ENCODE results near the gene PRKAR2A. TPM values are rescaled to one million over a fixed set of nuclear protein-coding genes. Genes with fewer than 3 reads are reported as not detected.
"Not testable (repeated sequence)": the region's sequence is repeated elsewhere in the genome, so short reads cannot be mapped to it uniquely, and the experiment has no call there.

The PRKAR2A gene
- total RNA-seq, 1 experiment from 2014 or later: 7.8 TPM

DNA sequence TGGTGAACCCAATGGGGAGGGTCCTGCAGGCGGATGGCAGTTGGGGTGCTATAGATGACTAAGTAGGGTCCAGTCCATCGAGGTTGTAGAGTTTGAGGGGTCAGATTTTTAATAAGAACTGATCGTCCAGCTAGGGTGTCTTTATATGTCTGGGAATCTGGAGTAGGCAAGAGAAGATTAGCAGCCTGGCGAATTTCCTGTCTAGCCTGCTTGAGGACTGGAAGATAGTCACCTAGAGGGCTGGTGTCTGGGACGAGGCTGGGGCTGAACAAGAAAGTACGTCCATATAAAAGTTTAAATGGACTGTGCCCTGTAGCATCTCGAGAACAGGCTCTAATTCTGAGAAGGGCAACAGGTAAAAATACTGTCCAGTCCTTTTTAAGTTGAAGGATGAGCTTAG, 123.9 kb downstream of the PRKAR2A start:
- H3K9me3 ChIP-seq: no peaks in the 10 kb centered on the region
- H3K4me3 ChIP-seq: no peak overlapping the region
- H3K27me3 ChIP-seq: no peaks in the 10 kb centered on the region
- no peaks in the 10 kb centered on the region for H3K36me3 ChIP-seq
- no peak for DNase-seq

DNA sequence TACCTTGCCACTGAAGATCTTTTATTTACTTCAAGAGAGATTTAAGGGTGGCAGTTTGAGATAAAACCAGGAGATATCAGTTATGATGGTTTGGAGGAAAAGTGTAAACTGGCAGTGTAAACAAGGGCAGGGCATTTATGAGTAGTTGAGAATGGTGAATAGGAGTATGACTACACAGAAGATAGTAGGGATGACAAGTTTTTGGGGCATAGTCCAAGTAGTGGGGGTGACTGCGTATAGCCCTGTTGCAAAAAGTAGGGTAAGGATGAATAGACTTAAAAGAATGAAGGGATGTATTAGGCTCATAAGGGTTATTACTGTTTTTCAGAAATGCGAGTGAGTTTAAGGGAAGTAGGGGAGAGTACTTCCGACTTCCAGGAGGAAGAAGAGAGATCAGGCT, 124.4 kb downstream of the PRKAR2A start:
- H3K36me3 ChIP-seq, H3K27me3 ChIP-seq, H3K4me3 ChIP-seq, DNase-seq, H3K9me3 ChIP-seq: not testable (repeated sequence)

DNA sequence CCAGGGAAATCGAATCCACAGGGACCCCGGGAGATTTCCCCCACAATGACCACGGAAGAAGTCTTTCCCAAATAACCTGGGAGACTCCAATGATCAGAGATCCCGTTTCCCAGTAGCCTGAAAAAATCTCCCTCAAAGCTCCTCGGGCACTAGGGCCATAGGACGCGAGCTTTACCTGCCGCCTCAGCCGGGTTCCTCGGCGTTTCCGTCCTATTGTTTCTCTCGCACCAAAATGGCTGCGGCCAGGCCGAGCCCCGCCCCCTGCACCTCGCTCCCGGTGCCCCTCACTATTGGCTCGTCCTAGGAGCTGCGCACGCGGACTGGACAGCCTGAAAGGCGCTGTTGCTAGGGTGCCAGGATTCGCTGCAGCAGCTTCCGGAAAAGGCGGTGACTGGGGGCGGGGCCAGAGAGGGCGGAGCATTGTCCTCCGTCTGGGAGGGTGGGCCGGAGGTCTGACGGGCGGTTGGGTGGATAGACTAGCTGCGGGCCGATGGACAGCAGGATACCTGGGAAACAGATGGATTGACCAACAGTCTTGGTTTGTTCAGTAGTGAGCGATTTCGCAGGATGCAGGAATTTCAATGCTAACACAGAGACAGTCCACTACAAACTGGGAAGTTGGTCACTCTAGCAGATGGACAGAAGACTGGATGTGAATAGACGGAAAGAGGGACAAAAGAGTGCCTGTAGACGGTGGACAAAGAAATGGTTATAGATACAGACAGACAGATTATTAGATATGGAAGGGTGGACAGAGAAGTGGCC, 130.5 kb downstream of the PRKAR2A start, which contains the start of gene IP6K2:
TSS of gene IP6K2 (minus strand) at position 240 of the 765 bp plus-strand sequence. CDS start 21,930 bp downstream, outside the sequence.
- no peaks in the 10 kb centered on the region for H3K9me3 ChIP-seq

DNA sequence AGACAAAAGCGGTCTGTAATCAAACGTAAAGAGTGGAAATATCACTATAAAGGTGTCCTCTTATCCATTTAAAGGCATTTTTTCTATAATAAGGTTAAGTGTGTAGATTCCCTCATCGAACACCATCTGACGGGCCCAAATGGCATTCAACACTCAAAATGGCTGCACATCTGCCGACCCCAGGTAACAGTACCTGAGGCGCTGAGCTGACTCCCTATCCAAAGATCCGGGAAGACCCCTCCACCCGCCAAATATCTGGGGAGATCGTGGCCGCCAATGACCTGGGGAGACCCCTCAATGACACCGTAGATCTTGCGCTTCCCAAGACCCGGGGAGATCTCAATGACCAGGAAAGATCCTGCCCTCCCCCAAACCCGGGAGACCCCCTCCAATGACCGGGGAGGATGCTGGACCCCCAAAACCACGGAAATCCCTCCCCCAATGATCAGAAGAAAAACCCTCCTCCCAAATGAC, 131.1 kb downstream of the PRKAR2A start:
- Histone ChIP-seq H3K9me3 (no peaks in the 10 kb centered on the region), H3K27me3 (no peaks in the 10 kb centered on the region), H3K4me3 (peak overlapping the region; percentile 95), H3K36me3 (peaks cover 7% of the 10 kb centered on the region)
- DNase-seq: no peak

More for the DNA sequence above, 130.5 kb downstream of the PRKAR2A start, which contains the start of gene IP6K2:
- H3K4me3 ChIP-seq: peak within 1 kb of the TSS; percentile 95
- no peaks in the 10 kb centered on the region for H3K27me3 ChIP-seq
- peak; percentile 96 for DNase-seq
- peaks cover 7% of the 10 kb centered on the region for H3K36me3 ChIP-seq

DNA sequence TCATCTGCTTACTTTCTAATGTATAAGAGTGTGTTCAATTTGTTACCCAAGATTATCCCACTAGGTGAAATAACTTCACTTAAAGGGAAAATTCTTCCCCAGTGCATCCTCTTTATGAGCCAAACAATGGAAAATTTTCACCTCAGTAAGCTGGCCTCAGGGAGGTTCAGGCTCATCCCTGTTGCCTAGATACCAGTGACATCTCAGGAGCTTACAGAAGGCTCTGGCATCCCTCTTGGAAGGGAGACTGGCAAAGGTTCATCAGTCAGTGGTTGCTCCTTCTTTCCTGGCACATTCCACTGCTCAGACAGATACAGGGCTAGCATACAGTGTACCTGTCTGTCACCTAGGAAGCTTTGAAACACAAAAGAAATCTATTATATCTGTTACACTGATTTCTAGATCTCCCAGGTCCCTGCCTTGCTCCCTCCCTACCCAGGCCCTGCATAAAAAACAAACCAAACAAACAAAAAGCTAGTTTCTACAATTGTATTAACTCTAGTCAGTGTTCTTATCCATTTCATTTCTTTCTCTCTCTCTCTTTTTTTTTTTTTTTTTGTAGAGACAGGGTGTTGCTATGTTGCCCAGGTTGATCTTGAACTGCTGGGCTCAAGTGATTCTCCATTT, 132.4 kb downstream of the PRKAR2A start:
- Histone ChIP-seq H3K27me3 (no peaks in the 10 kb centered on the region), H3K4me3 (no peak overlapping the region), H3K9me3 (no peaks in the 10 kb centered on the region), H3K36me3 (peaks cover 14% of the 10 kb centered on the region)
- no peak for DNase-seq

DNA sequence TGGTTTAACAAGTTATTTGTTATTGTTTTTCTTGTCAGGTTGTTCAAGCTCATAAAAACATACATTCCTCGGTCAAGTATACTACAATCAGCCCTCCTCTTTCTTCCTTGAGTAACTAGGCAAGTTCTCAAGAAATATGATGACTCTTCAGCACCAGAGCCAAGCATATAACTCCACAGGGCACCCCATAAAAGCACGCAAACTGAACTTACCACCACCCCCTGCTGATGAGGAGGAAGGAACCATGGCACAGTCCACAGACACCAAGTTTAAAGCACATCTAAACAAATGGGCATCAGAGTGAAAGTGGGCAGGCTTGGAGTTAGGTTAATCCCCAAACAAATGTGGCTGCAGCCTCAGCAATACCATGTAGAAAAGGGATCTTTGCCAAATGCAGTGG, 135.9 kb downstream of the PRKAR2A start:
- H3K36me3 ChIP-seq: peaks cover 18% of the 10 kb centered on the region
- no peaks in the 10 kb centered on the region for H3K9me3 ChIP-seq
- DNase-seq: peak; percentile 79
- H3K4me3 ChIP-seq: no peak overlapping the region
- no peaks in the 10 kb centered on the region for H3K27me3 ChIP-seq

DNA sequence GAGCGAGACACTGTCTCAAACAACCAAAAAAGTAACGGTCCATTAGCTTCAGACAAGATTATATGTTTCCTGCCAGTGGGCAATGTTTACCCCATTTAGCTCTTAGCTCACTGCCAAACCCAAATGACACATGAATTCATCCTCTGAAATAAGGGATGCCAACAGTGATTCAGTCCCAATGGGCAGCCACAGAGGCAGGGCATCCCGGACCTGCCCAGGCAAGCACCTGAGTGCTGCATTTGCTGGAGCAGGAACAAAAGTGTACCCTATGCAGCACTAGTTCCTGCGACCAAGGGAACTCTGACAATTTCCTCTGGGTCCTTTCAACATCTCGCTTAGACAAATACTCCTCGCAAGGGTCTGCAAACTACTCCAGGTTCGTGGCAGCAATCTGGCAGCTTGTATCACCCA, 138.6 kb downstream of the PRKAR2A start:
- peak; percentile 77 for DNase-seq
- no peak overlapping the region for H3K4me3 ChIP-seq
- H3K27me3 ChIP-seq: no peaks in the 10 kb centered on the region
- H3K36me3 ChIP-seq: peaks cover 12% of the 10 kb centered on the region
- no peaks in the 10 kb centered on the region for H3K9me3 ChIP-seq

DNA sequence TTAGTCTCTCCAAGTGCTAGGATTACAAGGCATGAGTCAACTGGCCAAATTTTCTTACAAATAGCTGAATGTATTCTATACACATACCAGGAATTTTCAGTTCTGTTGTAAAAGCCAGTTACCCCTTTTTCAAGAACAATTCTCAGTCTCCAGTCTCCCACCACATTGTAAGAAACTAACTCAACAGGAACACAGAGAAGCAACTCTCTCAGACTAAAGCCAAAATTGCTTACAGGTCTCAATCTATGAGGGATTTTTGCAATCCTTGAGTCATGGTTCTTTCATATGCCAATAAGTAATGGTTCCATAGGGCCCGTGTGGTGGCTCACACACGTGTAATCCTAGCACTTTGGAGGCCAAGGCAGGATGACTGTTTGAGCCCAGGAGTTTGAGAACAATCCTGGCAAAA, 139.2 kb downstream of the PRKAR2A start:
- peak; percentile 41 for DNase-seq
- Histone ChIP-seq H3K36me3 (peaks cover 12% of the 10 kb centered on the region), H3K9me3 (no peaks in the 10 kb centered on the region), H3K27me3 (no peaks in the 10 kb centered on the region), H3K4me3 (no peak overlapping the region)

DNA sequence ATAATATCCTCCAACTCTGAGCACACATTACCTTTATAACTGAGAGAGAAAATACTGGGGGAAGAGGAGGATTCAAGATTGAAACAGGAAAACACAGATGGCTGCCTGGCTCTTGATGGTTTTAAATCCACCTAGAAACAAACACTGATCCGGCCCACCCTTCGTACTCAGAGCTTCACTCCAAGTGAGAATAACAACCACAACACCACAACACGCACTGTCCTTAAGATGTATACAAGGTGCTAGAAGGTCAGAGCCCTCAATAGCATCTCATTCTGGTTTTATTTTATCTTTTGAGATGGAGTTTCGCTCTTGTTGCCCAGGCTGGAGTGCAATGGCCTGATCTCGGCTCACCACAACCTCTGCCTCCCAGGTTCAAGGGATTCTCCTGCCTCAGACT, 140.5 kb downstream of the PRKAR2A start:
- Histone ChIP-seq H3K4me3 (no peak overlapping the region), H3K27me3 (no peaks in the 10 kb centered on the region), H3K36me3 (peaks cover 12% of the 10 kb centered on the region), H3K9me3 (no peaks in the 10 kb centered on the region)
- no peak for DNase-seq

DNA sequence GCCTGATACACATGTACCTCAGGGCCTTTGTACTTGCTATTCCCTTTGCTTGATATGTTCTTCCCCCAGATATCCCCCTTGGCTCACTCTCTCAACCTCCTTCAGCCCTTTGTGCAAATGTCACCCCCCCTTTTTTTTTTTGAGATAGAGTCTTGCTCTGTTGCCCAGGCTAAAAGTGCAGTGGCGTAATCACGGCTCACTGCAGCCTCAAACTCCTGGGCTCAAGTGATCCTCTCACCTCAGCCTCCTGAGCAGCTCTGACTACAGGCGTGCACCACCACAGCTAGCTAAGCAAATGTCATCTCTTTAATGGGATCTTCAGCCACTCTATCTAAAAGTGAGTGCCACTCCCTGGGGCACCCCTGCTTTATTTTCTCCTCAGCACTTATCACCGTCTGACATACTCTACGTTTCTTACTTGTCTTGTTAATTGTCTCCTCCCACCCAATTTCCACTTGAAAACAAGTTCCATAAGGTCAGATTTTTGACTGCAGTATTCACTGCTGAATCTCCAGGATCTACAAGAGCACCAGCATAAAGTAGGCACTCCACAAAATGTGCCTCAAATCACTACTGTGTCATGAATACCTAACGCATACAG, 145.3 kb downstream of the PRKAR2A start:
- Histone ChIP-seq H3K27me3 (no peaks in the 10 kb centered on the region), H3K36me3 (no peaks in the 10 kb centered on the region; the same call in 1 of the 2 replicates), H3K9me3 (no peaks in the 10 kb centered on the region), H3K4me3 (no peak overlapping the region)
- no peak for DNase-seq

DNA sequence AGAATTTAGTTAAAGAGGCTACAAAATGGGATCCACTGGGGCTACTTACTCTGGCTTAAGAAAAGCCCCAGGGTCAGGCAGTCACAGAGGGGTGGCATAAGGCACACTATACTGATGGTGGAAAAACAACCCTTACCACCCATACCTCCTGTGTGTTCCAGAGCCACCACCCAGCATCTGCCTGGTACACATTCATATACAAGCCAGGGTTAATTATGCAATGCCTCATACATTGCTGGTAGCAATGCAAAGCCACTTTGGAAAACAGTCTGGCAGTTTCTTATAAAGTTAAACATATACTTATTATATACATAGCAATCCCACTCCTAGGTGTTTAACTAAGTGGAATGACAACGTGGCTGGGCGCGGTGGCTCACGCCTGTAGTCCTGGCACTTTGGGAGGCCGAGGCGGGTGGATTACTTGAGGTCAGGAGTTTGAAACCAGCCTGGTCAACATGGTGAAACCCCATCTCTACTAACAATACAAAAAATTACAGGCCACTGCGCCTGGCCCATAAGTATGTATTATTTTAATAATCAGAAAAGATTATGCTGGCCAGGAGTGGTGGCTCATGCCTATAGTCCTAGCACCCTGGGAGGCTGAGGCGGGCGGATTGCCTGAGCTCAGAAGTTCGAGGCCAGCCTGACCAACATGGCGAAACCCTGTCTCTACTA, 146.8 kb downstream of the PRKAR2A start:
- DNase-seq: no peak
- no peaks in the 10 kb centered on the region for H3K9me3 ChIP-seq
- H3K27me3 ChIP-seq: no peaks in the 10 kb centered on the region
- no peaks in the 10 kb centered on the region; the same call in 1 of the 2 replicates for H3K36me3 ChIP-seq
- no peak overlapping the region for H3K4me3 ChIP-seq

DNA sequence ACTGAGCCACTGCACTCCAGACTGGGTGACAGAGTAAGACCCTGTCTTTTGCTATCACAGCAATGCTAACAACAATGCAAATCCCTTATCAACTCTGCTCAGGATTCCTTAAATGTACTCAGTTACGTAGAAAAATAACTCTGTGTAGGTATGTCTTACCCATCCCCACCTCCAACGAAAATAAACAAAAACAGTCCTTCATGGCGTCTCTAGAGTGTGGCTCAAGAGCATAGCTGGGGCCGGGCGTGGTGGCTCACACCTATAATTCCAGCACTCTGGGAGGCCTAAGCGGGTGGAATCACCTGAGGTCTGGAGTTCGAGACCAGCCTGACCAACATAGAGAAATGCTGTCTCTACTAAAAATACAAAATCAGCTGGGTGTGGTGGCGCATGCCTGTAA, 148.8 kb downstream of the PRKAR2A start:
- peaks cover 4% of the 10 kb centered on the region; the same call in 1 of the 2 replicates for H3K36me3 ChIP-seq
- no peak overlapping the region for H3K4me3 ChIP-seq
- H3K9me3 ChIP-seq: no peaks in the 10 kb centered on the region
- DNase-seq: no peak
- no peaks in the 10 kb centered on the region for H3K27me3 ChIP-seq

DNA sequence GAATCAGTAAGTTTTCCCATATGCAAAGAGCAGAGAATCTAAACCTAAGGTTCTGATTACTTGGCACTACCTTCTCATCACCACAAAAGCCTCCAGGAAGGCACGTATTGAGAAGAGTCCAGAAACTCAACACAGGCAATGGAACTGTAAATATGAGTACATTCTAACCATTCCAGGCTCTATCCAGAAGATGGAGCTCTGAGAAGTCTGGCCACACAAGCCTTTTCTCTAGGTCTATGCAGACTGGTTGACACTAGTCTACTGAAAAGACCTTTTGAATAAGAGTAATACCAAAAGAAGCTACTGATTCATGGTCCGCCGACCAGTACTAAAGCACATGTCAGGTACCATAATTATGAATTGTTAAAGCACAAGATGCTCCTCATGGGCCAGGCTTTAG, 149.7 kb downstream of the PRKAR2A start:
- Histone ChIP-seq H3K4me3 (no peak overlapping the region), H3K27me3 (no peaks in the 10 kb centered on the region), H3K36me3 (peaks cover 8% of the 10 kb centered on the region), H3K9me3 (no peaks in the 10 kb centered on the region)
- DNase-seq: no peak

DNA sequence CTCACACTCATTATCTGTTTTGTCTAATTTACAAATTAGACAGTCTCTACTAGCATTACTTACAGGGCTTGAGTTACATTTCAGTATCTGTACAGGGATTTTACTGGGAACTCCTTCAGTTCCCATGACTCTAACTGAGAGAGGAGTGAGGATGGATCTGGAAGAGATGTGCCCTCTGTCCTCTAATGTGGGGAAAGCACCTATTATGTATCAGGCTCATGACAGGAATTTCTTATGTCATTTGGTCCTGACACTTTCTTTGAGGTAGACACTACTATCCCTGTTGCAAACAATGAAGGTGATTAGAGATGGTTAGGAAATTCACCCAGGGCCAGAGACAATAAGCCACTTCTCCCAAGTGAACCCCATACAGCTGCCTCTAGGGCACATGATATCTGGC, 151.1 kb downstream of the PRKAR2A start:
- Histone ChIP-seq H3K9me3 (no peaks in the 10 kb centered on the region), H3K36me3 (peaks cover 11% of the 10 kb centered on the region), H3K4me3 (no peak overlapping the region), H3K27me3 (no peaks in the 10 kb centered on the region)
- no peak for DNase-seq
